OCI-LY7 (cell line): ENCODE data around the gene IL18R1. TPM values are rescaled to one million over a fixed set of nuclear protein-coding genes. Genes with fewer than 3 reads are reported as not detected.

ENCODE experiments used
- BruUV-seq: library from RNA; stranded (reverse); fragments of 400-500 nt; replicated peaks from 2 replicates; lab custom pipeline; 2021; lab: Mats Ljungman, UMichigan
- CTCF ChIA-PET: fragments of 300-600 bp; sonication (Branson Sonifier 250); formaldehyde crosslinking; loops from one replicate; lab custom pipeline; 2022; ENCODE audit warnings: antibody characterized with exemption; ENCODE audit not compliant: unreplicated experiment; lab: Charles Lee
- POLR2A ChIA-PET: fragments of 300-600 bp; sonication (Branson Sonifier 250); formaldehyde crosslinking; loops from one replicate; lab custom pipeline; 2022; ENCODE audit warnings: antibody characterized with exemption; lab: Charles Lee
- DNase-seq: peaks from one replicate; pipeline ENCODE4 v3.0.0-alpha.2; 2015; ENCODE audit warnings: low spot score
- H2AFZ ChIP-seq: fragments of 200-600 bp; sonication (generic), shearing (Covaris generic); 2 replicates; pipeline ENCODE4 v1.6.1; 2014; ENCODE audit warnings: mild to moderate bottlenecking, antibody characterized with exemption, low read length, moderate library complexity
- H3K27ac ChIP-seq: fragments of 200-600 bp; sonication (generic); 2 replicates; pipeline ENCODE4 v1.5.1; 2014; ENCODE audit warnings: mixed run types, low read depth, mild to moderate bottlenecking, moderate library complexity, low read length, inconsistent platforms; ENCODE audit not compliant: poor library complexity, severe bottlenecking
- H3K36me3 ChIP-seq: fragments of 200-600 bp; sonication (generic); 2 replicates; pipeline ENCODE4 v1.6.1; 2014; ENCODE audit warnings: mild to moderate bottlenecking, antibody characterized with exemption, low read length, moderate library complexity, mixed read lengths; ENCODE audit not compliant: insufficient read depth
- H3K4me1 ChIP-seq: fragments of 200-600 bp; sonication (generic); 2 replicates; pipeline ENCODE4 v1.5.1; 2014; ENCODE audit warnings: mild to moderate bottlenecking, low read length; ENCODE audit not compliant: insufficient read depth, poor library complexity, severe bottlenecking
- H3K4me2 ChIP-seq: fragments of 200-600 bp; sonication (generic); 2 replicates; pipeline ENCODE4 v1.6.1; 2014; ENCODE audit warnings: mild to moderate bottlenecking, low read length
- H3K4me3 ChIP-seq: fragments of 200-600 bp; sonication (generic); 2 replicates; pipeline ENCODE4 v1.5.1; 2014; ENCODE audit warnings: mild to moderate bottlenecking, low read depth, low read length; ENCODE audit not compliant: poor library complexity, severe bottlenecking
- H3K79me2 ChIP-seq: fragments of 200-600 bp; sonication (generic); 2 replicates; pipeline ENCODE4 v1.6.1; 2016; ENCODE audit warnings: low read depth, mild to moderate bottlenecking, low read length, moderate library complexity, mixed read lengths; ENCODE audit not compliant: insufficient read depth
- H3K9me2 ChIP-seq: fragments of 200-600 bp; sonication (generic); 2 replicates; pipeline ENCODE4 v1.6.1; 2016; ENCODE audit warnings: mild to moderate bottlenecking, low read length, mixed read lengths; ENCODE audit not compliant: insufficient read depth
- H3K9me3 ChIP-seq: fragments of 200-600 bp; sonication (generic); 2 replicates; pipeline ENCODE4 v1.6.1; 2014; ENCODE audit warnings: mild to moderate bottlenecking, mixed run types, low read length, mixed read lengths
- H4K20me1 ChIP-seq: fragments of 200-600 bp; sonication (generic); 2 replicates; pipeline ENCODE4 v1.6.1; 2014; ENCODE audit warnings: mild to moderate bottlenecking, antibody characterized with exemption, low read length, moderate library complexity, mixed read lengths; ENCODE audit not compliant: insufficient read depth
- CTCF ChIP-seq: fragments of 200-600 bp; sonication (generic); conservative IDR thresholded peaks from 2 replicates; pipeline ENCODE4 v1.5.1; 2014; ENCODE audit warnings: mild to moderate bottlenecking, antibody characterized with exemption, low read length, moderate library complexity, mixed read lengths
- EZH2phosphoT487 ChIP-seq: fragments of 200-600 bp; sonication (generic); IDR thresholded peaks from 2 replicates; pipeline ENCODE4 v1.6.1; 2018; ENCODE audit warnings: low read depth, borderline replicate concordance, mild to moderate bottlenecking, mixed run types, antibody characterized with exemption, low read length, moderate library complexity, mixed read lengths
- intact Hi-C: fragments of 100-400 bp; cut with micrococcal nuclease; formaldehyde crosslinking; loops from one replicate; pipeline ENCODE4 v1.10.0; 2022; ENCODE audit not compliant: unreplicated experiment
- total RNA-seq, 2 experiments: library from RNA; depleted of rRNA in 1 of 2; stranded (reverse); fragments of >200 nt in 1 of 2; shearing (Covaris generic) in 1 of 2; gene quantifications; 2 replicates each; pipeline ENCODE4 v1.2.3, GENCODE V29; 2014 to 2022

The IL18R1 gene
- total RNA-seq, 2 experiments from 2014 or later: not detected

DNA sequence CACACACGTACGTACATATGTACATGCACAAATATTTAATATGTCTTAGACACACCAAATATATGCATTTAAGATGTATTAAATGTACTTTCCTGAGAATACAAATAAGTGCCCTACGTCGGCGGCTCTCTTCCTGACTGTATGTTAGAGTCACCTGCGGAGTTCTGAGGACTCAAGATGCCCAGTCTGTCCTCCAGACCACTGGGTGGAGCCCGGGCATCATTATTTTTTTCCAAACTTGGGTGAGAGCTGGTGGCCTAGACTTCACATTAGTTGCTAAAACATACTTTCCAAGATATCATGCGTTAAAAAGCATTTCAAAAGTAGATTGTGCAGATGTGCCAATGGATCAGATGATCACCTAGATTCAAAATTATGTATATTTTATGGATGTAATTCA lies 2.9 kb downstream of the IL18R1 start:
- H3K4me1 ChIP-seq: no peaks in the 10 kb centered on the region
- POLR2A ChIA-PET: no interaction called here
- no peaks in the 10 kb centered on the region for H3K9me2 ChIP-seq
- no peaks in the 10 kb centered on the region for H3K36me3 ChIP-seq
- intact Hi-C loops: no loop called here
- H3K27ac ChIP-seq: no peak overlapping the region
- H3K4me2 ChIP-seq: no peak overlapping the region
- no peak overlapping the region for H2AFZ ChIP-seq
- no peak overlapping the region for H3K4me3 ChIP-seq
- CTCF ChIA-PET: no interaction called here
- H4K20me1 ChIP-seq: no peaks in the 10 kb centered on the region
- no peak for DNase-seq
- no peaks in the 10 kb centered on the region for H3K9me3 ChIP-seq
- TF ChIP-seq CTCF (no peak), EZH2phosphoT487 (no peak)
- BruUV-seq: no TSS peak
- no peaks in the 10 kb centered on the region for H3K79me2 ChIP-seq

GRCh38 chr2:102359527-102359926 lies 3.9 kb downstream of the IL18R1 start:
- intact Hi-C loops: no loop called here
- no peak overlapping the region for H3K4me3 ChIP-seq
- no peaks in the 10 kb centered on the region for H3K4me1 ChIP-seq
- H3K27ac ChIP-seq: no peak overlapping the region
- ChIA-PET CTCF (no interaction called here), POLR2A (no interaction called here)
- no peaks in the 10 kb centered on the region for H3K9me3 ChIP-seq
- H2AFZ ChIP-seq: no peak overlapping the region
- no peak for TF ChIP-seq EZH2phosphoT487
- no peak for TF ChIP-seq CTCF
- no TSS peak for BruUV-seq
- H3K79me2 ChIP-seq: no peaks in the 10 kb centered on the region
- H4K20me1 ChIP-seq: no peaks in the 10 kb centered on the region
- no peaks in the 10 kb centered on the region for H3K36me3 ChIP-seq
- DNase-seq: no peak
- no peaks in the 10 kb centered on the region for H3K9me2 ChIP-seq
- no peak overlapping the region for H3K4me2 ChIP-seq

DNA sequence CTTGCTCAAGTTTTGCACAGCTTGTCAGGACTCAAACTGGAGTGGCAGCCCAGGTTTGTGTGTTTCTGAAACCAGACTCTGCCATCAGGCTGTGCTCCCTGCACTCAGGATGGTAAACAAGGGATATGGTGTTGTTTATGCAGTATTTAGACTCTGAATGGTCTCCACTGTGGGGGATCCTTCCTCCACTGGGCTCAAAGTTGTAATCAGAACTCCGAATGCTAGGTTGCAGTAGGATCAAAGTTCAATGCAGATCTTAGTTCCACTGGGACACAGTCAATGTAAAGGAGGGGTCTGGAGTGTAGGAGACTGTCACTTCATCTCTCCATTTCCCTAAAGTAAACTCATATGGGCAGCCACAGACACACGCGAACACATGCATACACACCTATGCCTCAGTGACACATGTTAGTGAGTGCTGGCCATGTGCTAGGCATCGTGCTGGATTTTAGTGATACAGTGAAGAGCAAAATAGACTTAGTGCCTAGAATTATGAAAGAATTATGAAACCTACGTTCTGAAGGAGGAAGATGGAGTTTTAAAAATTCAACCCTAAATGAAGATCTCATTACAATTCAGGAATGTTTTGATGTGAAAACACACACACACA lies 6.1 kb downstream of the IL18R1 start:
- H3K9me3 ChIP-seq: no peaks in the 10 kb centered on the region
- H3K4me3 ChIP-seq: no peak overlapping the region
- no peaks in the 10 kb centered on the region for H4K20me1 ChIP-seq
- H3K9me2 ChIP-seq: no peaks in the 10 kb centered on the region
- H3K27ac ChIP-seq: no peak overlapping the region
- POLR2A ChIA-PET: interaction anchor here (1.0 kb wide), 1 partner anchor 17 kb away, joined by 3 read pairs; no protein-coding TSS in a partner anchor
- no peak for DNase-seq
- intact Hi-C loops: no loop called here
- H3K4me1 ChIP-seq: no peaks in the 10 kb centered on the region
- no peak for TF ChIP-seq EZH2phosphoT487
- TF ChIP-seq CTCF: no peak
- BruUV-seq: no TSS peak
- H3K4me2 ChIP-seq: no peak overlapping the region
- H3K79me2 ChIP-seq: no peaks in the 10 kb centered on the region
- no peaks in the 10 kb centered on the region for H3K36me3 ChIP-seq
- CTCF ChIA-PET: no interaction called here
- H2AFZ ChIP-seq: no peak overlapping the region
